Effector CD8-positive, alpha-beta T cell (primary cell): ENCODE results near the gene LPP.
"Not testable (repeated sequence)": the region's sequence is repeated elsewhere in the genome, so short reads cannot be mapped to it uniquely, and the experiment has no call there.

Experiments used
- DNase-seq: peaks from one replicate; lab custom pipeline; 2025; lab: John Stamatoyannopoulos, UW
- total RNA-seq, 4 experiments: gene quantifications; one replicate each; lab custom pipeline; 2026; lab: John Stamatoyannopoulos, UW

The LPP gene, protein sequence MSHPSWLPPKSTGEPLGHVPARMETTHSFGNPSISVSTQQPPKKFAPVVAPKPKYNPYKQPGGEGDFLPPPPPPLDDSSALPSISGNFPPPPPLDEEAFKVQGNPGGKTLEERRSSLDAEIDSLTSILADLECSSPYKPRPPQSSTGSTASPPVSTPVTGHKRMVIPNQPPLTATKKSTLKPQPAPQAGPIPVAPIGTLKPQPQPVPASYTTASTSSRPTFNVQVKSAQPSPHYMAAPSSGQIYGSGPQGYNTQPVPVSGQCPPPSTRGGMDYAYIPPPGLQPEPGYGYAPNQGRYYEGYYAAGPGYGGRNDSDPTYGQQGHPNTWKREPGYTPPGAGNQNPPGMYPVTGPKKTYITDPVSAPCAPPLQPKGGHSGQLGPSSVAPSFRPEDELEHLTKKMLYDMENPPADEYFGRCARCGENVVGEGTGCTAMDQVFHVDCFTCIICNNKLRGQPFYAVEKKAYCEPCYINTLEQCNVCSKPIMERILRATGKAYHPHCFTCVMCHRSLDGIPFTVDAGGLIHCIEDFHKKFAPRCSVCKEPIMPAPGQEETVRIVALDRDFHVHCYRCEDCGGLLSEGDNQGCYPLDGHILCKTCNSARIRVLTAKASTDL
- total RNA-seq = 54.5 to 105 (median 73.8) reads per million in 4 experiments

DNA sequence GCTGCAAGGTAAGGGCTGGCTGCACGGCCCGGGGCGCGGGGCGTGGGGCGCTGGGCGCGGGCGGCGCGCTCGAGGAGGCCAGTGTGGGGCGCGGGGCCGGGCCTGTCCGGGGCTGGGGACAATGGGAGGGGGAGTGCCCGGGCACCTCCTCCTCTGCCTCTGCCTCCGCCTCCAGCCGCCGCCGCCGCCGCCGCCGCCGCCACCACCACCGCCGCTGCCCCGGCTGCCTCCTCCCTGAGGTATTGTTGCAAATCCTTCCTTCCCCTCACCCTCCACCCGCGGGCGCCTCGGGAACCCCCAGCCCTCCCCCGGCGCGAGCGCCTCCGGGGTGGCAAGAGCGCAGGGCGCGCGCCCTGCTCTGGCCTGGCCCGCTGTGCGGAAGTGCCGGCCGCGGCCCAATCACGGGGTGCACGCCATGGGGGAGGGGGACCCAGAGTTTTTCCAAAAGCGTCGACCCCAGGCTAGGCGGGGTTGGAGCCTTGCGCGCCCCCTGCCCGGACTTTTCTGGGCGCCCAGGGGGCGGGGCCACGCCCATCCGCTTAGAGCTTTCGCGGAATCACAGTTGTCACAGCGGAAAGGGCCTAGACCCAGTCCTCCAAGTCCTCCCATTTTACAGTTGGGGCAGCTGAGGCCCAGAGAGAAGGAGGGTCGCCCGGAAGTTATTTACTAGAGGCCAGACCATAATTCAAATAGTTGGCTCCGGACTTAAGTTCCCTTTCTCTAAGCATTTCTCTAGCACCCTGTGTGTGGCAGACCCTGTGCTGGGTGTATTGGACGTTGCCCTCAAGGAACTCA, at the start of gene LPP:
Gene LPP (plus strand): TSS at position 144 of the 795 bp plus-strand sequence. CDS start 251,964 bp downstream, outside the sequence.
- DNase-seq = peak; percentile 64

DNA sequence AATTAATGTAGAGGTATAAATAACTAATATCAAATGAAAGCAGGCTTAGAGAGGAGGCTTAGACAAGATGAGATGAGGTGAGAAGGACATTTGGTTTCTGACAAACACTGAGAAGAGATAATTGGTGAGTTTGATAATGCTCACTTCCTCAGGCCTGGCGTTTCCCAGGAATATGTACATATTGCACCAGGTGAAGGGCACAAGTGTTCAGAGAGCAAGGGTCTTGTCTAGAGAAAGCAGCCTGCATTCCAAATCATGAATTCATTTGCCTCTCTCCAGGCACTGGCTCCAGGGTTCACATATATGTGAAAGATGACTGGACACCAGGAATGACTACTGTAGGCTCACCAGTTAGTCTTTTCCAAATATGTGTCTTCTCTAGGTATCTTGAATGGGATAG, 48.0 kb upstream of the LPP start:
- DNase-seq = no peak

DNA sequence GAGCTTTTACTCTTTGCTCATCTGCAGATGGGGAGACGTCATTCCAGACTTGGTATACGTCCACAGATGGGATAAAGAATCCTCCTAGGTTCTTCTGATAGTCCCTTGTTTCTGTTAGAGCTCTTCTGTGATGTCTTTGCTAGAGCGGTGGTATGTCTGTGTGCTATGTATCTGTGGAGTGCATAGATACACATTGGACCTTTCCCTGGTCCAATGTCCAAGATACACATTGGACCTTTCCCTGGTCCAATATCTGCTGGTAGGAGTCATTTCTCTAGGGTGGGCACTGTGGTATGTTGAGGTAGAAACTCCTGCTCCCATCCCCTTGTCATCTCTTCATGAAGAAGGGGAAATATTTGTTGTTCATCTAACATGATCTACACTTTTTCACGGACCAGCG, 47.5 kb upstream of the LPP start:
- no peak for DNase-seq

GRCh38 chr3:188106887-188107830, 46.8 kb upstream of the LPP start:
- DNase-seq = no peak

DNA sequence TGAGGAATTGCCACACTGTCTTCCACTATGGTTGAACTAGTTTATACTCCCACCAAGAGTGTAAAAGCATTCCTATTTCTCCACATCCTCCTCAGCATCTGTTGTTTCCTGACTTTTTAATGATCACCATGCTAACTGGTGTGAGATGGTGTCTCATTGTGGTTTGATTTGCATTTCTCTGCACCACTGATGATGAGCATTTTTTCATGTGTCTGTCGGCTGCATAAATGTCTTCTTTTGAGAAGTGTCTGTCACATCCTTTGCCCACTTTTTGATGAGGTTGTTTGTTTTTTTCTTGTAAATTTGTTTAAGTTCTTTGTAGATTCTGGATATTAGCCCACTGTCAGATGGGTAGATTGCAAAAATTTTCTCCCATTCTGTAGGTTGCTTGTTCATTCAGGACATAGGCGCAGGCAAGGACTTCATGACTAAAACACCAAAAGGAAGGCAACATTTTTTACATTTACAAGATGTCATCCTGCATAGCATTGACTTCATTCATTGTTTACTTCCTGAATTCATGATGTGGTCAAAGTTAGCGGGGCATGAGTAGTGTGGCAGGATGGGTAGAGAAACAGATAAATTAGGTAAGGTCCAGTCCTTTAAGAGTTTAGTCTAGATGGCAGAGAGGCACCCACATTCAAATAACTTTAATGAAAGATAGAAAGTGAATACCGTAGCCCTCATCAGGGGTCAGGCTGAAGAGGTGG, 45.1 kb upstream of the LPP start:
- DNase-seq = no peak

DNA sequence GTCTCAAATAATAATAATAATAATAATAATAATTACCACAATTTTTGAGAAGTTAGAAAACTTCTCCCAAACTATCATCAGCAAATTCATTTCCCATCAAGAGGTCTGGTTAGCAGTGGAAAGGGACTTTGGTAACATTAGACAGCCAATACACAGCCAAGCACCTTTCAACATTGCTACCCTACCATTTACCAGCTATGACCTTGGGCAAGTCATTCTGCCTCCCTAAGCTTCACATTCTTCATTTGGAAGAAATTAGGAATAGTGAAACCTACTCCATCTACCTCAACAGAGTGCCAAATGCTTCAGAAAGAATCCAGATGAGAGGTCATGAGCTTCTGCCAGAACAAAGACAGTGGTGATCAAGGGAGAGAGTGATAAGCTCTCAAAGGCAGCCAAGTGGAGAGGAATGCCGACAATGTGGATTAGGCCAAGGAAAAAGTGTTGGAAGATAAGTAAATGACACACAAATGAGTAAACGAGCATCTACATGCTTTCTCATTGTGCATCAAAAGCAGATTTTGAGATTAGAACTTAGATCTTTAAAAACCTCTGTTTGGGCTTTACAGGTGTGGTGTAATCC, 42.9 kb upstream of the LPP start:
- no peak for DNase-seq

DNA sequence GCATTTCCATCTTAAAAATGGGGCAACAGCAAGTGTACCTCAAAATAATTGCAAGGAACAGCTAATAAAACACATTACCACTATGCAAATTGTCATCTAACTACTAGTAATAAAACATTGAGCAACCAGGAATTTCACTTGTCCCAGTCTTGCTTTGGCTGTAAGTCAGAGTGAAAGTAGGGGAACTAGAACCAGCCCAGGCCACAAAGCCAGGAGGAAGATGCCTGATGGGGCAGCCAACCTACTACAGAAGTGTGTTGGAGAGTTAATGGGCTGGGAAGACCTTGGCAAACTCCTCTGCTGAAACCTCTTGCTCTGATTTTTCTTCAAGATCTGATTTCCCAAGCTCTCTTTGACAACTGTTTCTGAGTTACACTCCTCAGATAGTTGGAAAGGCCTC, 40.2 kb upstream of the LPP start:
- no peak for DNase-seq

GRCh38 chr3:188119846-188120245, 34.1 kb upstream of the LPP start:
- DNase-seq = no peak

GRCh38 chr3:188122571-188123169, 31.3 kb upstream of the LPP start:
- DNase-seq = no peak

GRCh38 chr3:188123170-188123905, 30.6 kb upstream of the LPP start:
- no peak for DNase-seq

DNA sequence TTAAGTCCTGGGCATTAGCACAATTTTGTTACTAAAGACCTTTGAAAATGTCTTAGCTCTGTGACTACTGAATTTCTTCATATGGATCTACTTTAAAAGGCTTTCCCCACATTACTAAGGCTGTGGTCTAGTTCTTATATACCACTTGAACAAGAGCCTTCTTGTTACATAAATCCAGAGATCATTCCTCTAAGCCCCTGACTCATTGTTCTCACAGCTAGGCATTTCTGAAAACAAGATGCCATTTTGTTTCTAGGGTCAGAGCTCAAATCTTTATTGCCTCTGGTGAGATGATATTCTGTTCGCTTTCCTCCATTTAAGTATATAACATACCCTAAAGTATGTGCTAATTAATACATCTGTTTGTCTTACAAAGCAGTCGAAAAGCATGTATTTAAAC, 29.8 kb upstream of the LPP start:
- no peak for DNase-seq

GRCh38 chr3:188125076-188125475, 28.9 kb upstream of the LPP start:
- DNase-seq = no peak

DNA sequence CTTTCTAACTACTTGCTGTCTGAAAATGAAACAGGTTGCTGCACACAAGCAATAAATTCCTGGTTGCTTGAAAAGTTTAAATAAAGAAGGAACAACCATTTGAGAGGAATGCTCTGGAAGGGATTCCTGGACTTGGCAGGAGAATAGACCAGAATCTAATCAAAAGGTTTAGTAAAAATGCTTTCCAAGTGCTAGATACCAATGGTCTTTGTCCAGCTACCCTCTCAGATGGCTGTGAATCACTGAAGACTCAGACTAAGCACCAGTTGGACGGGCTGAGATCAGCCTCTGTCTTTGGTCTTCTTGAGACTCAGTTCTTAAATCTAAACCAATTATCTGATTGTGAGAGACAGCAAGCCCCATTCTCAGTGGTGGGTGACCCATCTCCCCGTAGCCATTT, 27.7 kb upstream of the LPP start:
- DNase-seq = no peak

DNA sequence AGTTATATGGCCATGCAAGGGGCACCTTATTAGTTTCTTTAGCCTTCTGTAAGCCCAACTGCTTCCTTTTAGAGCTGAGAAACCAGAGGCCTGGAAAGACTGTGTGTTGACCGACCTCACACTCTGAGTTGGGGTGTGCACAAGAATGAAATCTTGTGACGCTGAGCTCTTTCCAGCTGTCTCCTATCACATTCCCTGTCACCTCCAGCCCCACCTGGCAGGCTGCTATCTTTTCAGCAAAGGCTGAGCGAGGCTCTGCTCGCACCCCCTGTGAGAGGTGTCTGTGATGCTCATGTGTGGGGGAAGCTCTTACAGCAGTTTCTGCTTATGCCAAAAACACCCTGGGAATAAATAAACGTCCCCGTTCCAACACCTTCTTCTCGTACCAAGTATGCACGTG, 27.0 kb upstream of the LPP start:
- DNase-seq = no peak

- no peak for DNase-seq
Measured at GRCh38 chr3:188128905-188129304, 25.1 kb upstream of the LPP start.

DNA sequence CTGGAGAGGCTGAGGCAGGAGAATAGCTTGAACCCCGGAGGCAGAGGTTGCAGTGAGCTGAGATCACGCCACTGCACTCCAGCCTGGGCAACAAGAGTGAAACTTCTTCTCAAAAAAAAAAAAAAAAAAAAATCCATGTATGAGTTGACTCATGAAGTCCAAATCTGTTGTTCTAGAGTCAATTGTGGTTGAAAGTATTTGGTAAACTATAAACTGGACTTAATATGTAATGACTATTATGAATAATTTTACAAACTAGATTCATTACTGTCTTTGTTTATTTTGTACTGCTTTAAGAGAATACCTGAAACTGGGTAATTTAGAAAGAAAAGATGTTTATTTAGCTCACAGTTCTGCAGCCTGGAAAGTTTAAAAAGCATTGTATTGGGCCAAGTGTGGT, 22.9 kb upstream of the LPP start:
- not testable (repeated sequence) for DNase-seq

DNA sequence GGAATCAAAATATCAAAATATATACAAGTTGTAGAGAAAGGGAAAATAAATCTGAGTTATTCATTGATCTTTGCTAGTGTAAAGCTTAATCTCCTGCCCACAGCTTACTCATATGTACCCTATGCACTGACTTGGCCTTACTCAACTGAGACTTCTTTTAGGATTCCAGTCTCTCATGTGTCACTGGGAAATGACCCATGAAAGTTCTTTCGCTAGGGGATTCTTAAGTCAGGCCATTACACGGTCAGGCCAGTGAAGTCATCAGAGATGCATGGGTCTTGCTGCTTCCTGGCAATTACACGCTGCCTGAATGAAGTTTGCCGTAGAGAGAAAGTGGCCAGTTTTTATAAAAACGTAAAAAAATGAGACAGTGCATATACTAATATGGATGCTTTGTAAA, 20.7 kb upstream of the LPP start:
- no peak for DNase-seq

DNA sequence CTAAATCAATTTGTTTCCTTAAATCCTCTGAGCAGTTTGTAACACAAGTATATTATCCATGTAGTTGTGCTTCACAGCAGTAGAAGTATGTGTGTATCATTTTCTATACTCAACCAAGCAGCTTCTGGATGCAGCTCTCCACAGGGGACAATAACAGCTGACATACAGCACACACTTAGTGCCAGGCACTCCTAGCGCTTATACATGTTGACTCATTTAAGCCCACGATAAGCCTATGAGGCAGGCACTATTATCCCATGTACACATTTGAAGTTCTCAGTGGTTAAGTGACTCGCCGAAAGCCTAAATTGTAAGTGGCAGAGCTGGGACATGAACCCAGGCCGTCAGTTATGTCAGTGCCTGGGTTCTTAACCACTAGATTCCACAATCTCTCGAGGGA, 20.3 kb upstream of the LPP start:
- no peak for DNase-seq

- DNase-seq = no peak
Measured at GRCh38 chr3:188134079-188134478, 19.9 kb upstream of the LPP start.
